Heart left ventricle (tissue), 16 donors: Measurements from ENCODE around the gene NAPA. TPM values are rescaled to one million over a fixed set of nuclear protein-coding genes. Genes with fewer than 3 reads are reported as not detected.

ENCODE experiments used
- ATAC-seq, 4 donors: fragments of 200-7000 bp; cut with Tn5 transposase; one replicate each; pipeline ENCODE4 v1.9.1; 2020 to 2022; ENCODE audit warnings: moderate library complexity in 4 of 4, mild to moderate bottlenecking in 3 of 4, moderate number of reproducible peaks in 1 of 4
- DNase-seq, 5 donors: peaks; one replicate each; pipeline ENCODE4 v3.0.0-alpha.2; 2020
- H3K27ac ChIP-seq, 12 donors: fragments of 200-600 bp; sonication (generic) in 4 of 12; one replicate each; pipeline versions ENCODE4 v1.5.0 to v1.8.0; 2016 to 2022; ENCODE audit warnings: mild to moderate bottlenecking in 2 of 12
- H3K27me3 ChIP-seq, 9 donors: fragments of 200-600 bp; sonication (generic) in 2 of 9; one replicate each; pipeline versions ENCODE4 v1.5.1 to v1.8.0; 2016 to 2022; ENCODE audit warnings: mild to moderate bottlenecking in 3 of 9
- H3K36me3 ChIP-seq, 9 donors: fragments of 200-600 bp; sonication (generic) in 2 of 9; one replicate each; pipeline versions ENCODE4 v1.5.0 to v1.8.0; 2018 to 2022; ENCODE audit warnings: mild to moderate bottlenecking in 2 of 9
- H3K4me1 ChIP-seq, 12 donors: fragments of 200-600 bp; sonication (generic) in 4 of 12; one replicate each; pipeline versions ENCODE4 v1.5.0 to v1.8.0; 2016 to 2022; ENCODE audit warnings: mild to moderate bottlenecking in 3 of 12
- H3K4me3 ChIP-seq, 12 donors: fragments of 200-600 bp; sonication (generic) in 4 of 12; one replicate each; pipeline versions ENCODE4 v1.5.0 to v1.8.0; 2017 to 2022; ENCODE audit warnings: mild to moderate bottlenecking in 9 of 12, moderate library complexity in 4 of 12
- H3K9me3 ChIP-seq, 12 donors: fragments of 200-600 bp; sonication (generic) in 4 of 12; one replicate each; pipeline versions ENCODE4 v1.5.0 to v1.8.0; 2016 to 2022; ENCODE audit warnings: mild to moderate bottlenecking in 1 of 12
- CTCF ChIP-seq, 12 donors: fragments of 200-600 bp; sonication (generic) in 4 of 12; IDR thresholded peaks; one replicate each; pipeline versions ENCODE4 v1.5.0 to v1.8.0; 2018 to 2022; ENCODE audit warnings: antibody characterized with exemption in 12 of 12, mild to moderate bottlenecking in 5 of 12
- POLR2A ChIP-seq, 2 donors: fragments of 450-650 bp; IDR thresholded peaks; one replicate each; pipeline ENCODE4 v1.6.1; 2017; ENCODE audit warnings: antibody characterized with exemption in 2 of 2, mild to moderate bottlenecking in 2 of 2, moderate library complexity in 2 of 2
- WGBS, 4 donors: extraction: QIAGEN DNeasy Blood & Tissue Kit in 2 of 4; methylation state at CpG; one replicate each; pipeline versions ENCODE4 v1.1.5 to v1.1.7; 2013 to 2018; 5-methylcytosine and 5-hydroxymethylcytosine counted together
- intact Hi-C, 10 donors: fragments of 100-400 bp; cut with DNase I; formaldehyde crosslinking; loops; one replicate each; pipeline versions ENCODE4 v1.11.1 to v1.14.2; 2022
- polyA plus RNA-seq, 2 donors: library from polyadenylated mRNA; stranded (reverse); fragments of 200-250 nt; gene quantifications; one replicate each; pipeline ENCODE4 v1.2.3, GENCODE V29; 2013
- total RNA-seq, 9 donors: library from RNA; depleted of rRNA in 2 of 9; stranded (reverse); fragments of >200 nt in 2 of 9; fragmentation: NEBNext Ultra II Directional in 3 of 9; extraction: Animal tissue kit (Norgen Biotek cat#: 25700) in 3 of 9; gene quantifications; one replicate each; pipeline versions ENCODE4 v1.1.0 to v1.2.4, GENCODE V29; 2016 to 2023
- donor health status: ischemic (EF 13 %, LVEDD 7.1; RV severe dilation, severe dysfunction).
- donor health status: healthy with polysubstance abuse.
- donor health status: DM: no; HTN: yes; CAD: no.
- donor health status: DM: no; HTN: no; CAD: no.
- donor health status: ischemic (EF 25% LVEDD 6.9; RV normal size, moderate dysfunction).
- donor health status: ischemic (EF 25% LVEDD 5.7; RV mildly dilated, moderate dysfunction).
- donor health status: healthy.
- donor health status: DM: yes; HTN: yes; CAD: no.
- donor health status: ischemic (EF 35%, LVEDD 5.7; RV mildly dilated, moderate dysfunction).
- donor health status: nonischemic (EF 11% LVEDD 7.7; RV severe dilation, severe dysfunction).
- donor health status: DM: yes; HTN: yes; CAD: no.
- donor health status: PGD.
- donor health status: ischemic (EF 29% LVEDD 5.4; RV normal size, mild dysfunction).
- donor health status: nonischemic (EF 23%, LVEDD 6.1; RV moderate dilation, normal function).

NAPA gene
- total and polyA plus RNA-seq, 11 donors = 113 to 238 (median 122) TPM

GRCh38 chr19:47537493-47537892 lies 22.6 kb upstream of the NAPA start:
- intact Hi-C loops = loop anchor here in 1 of 10 donors (10.0 kb wide), 1 partner anchor 167 kb away; no protein-coding TSS in a partner anchor
- WGBS, 4 donors = 89 to 92% (median 90%) methylated on average over 4 of the region's 4 CpGs
- DNase-seq = no peak
- H3K27me3 ChIP-seq = no peaks in the 10 kb centered on the region
- no peak overlapping the region for H3K27ac ChIP-seq
- TF ChIP-seq POLR2A (IDR thresholded peaks at IDR 0.05) = no peak
- no peak for TF ChIP-seq CTCF (IDR thresholded peaks at IDR 0.05)
- H3K36me3 ChIP-seq = no peaks in the 10 kb centered on the region
- peaks cover 0 to 7% (median 0%) of the 10 kb centered on the region in 12 donors for H3K4me1 ChIP-seq
- H3K9me3 ChIP-seq = no peaks in the 10 kb centered on the region
- no peak overlapping the region for H3K4me3 ChIP-seq
- no peak for ATAC-seq

- H3K27ac ChIP-seq = no peak overlapping the region
- H3K27me3 ChIP-seq = no peaks in the 10 kb centered on the region
- ATAC-seq (no peak), DNase-seq (no peak)
- H3K36me3 ChIP-seq = no peaks in the 10 kb centered on the region
- H3K4me3 ChIP-seq = no peak overlapping the region
- TF ChIP-seq POLR2A (IDR thresholded peaks at IDR 0.05) = no peak
- TF ChIP-seq CTCF (IDR thresholded peaks at IDR 0.05) = no peak
- WGBS, 4 donors = 63 to 81% (median 72%) methylated on average over 1 of the region's 1 CpG
- peaks cover 0 to 6% (median 0%) of the 10 kb centered on the region in 12 donors for H3K4me1 ChIP-seq
- intact Hi-C loops = loop anchor here in 1 of 10 donors (10.0 kb wide), 1 partner anchor 170 kb away; no protein-coding TSS in a partner anchor
- H3K9me3 ChIP-seq = no peaks in the 10 kb centered on the region
These were observed 19.8 kb upstream of the NAPA start for GRCh38 chr19:47534628-47535027.

DNA sequence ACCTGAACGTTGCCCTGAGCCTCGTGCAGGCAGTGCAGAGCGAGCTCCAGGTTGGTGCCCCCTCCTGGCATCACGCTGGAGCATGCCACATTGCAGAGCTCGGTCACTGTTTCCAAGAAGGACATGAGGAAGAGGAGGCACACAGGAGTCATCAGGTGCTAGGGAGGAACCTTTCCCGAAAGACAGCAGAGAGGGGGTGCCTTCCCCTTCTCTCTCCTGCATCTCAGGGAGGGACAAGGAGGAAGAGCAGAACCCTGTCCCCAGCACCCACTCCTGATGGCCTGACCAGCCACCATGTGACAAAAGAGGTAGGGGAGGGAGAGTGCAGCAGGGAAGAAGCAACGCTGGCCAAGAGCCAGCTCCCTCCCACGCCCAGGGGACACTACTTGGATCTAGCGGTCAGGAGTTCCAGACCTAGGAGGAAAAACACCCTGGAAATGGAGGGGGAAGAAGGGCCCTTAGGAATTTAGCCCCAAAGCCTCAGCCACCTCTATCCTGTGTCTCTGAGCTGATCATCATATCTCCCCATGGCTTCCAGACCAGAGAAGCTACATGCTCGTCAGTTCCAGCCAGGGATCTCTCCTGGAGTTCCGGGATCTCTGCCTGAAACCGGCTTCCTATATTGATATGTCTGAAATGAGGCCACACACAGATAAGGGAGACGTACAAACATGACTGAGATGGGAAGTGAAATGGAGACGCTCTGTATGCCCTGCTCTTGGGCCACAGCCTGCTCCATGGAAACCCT lies 17.0 kb upstream of the NAPA start:
- TF ChIP-seq CTCF (IDR thresholded peaks at IDR 0.05) = no peak
- TF ChIP-seq POLR2A (IDR thresholded peaks at IDR 0.05) = no peak
- WGBS, 4 donors = 28 to 39% (median 38%) methylated on average over 11 to 14 of the region's 14 CpGs
- Histone ChIP-seq H3K4me1 (peaks cover 0 to 6% (median 0%) of the 10 kb centered on the region in 12 donors), H3K27me3 (no peaks in the 10 kb centered on the region), H3K36me3 (no peaks in the 10 kb centered on the region), H3K9me3 (no peaks in the 10 kb centered on the region), H3K27ac (no peak overlapping the region), H3K4me3 (no peak overlapping the region)
- DNase-seq = no peak
- intact Hi-C loops = loop anchor here in 1 of 10 donors (10.0 kb wide), 1 partner anchor 173 kb away; no protein-coding TSS in a partner anchor
- no peak for ATAC-seq

DNA sequence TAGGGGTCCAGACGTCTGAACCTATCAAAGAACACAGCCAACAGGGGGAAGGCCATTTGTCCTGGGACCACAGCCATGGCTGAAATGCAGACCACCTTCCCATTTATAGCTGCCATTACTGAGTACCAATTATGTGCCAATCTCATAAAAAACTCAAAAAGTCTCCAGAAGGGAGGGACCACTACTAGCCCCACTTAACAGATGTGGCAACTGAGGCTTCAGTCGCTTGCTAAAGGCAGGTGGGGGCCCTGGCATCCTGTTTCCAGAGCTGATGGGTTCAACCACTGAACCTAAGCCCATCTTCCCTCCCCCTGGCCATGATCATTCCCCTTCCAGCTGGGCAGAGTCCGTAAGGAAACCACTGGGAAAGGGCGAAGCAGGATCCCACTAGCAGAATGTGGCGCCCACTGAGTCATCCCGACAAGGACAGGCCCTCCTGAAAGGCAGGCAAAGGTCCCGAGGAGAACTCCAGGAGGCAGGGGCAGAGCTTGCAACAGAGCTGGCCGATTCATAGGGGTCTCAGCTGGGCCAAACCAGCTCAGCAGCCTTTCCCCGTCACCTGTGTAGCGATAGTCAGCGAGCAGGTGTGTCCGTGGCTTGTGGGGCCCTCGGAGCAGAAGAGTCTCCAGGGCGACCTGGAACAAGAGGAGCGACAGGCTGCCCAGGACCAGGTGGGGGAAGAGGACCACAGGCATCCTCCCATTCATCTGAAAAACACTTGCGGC lies 14.3 kb upstream of the NAPA start:
- Histone ChIP-seq H3K27ac (no peak overlapping the region), H3K4me1 (peaks cover 0 to 6% (median 0%) of the 10 kb centered on the region in 12 donors), H3K9me3 (no peaks in the 10 kb centered on the region), H3K4me3 (no peak overlapping the region), H3K27me3 (no peaks in the 10 kb centered on the region), H3K36me3 (no peaks in the 10 kb centered on the region)
- ATAC-seq = no peak
- intact Hi-C loops = no loop called here
- TF ChIP-seq POLR2A (IDR thresholded peaks at IDR 0.05) (no peak), CTCF (IDR thresholded peaks at IDR 0.05) (no peak)
- WGBS, 4 donors = 83 to 86% (median 85%) methylated on average over 15 to 16 of the region's 16 CpGs
- DNase-seq = no peak
